Bronchial epithelial cell (primary cell): ENCODE measurements around the gene CEP85L. TPM values are rescaled to one million over a fixed set of nuclear protein-coding genes. Genes with fewer than 3 reads are reported as not detected.

ENCODE experiments used
- DNase-seq: peaks from one replicate; pipeline ENCODE4 v3.0.0-alpha.2; 2010; ENCODE audit warnings: low read depth
- FAIRE-seq: peaks from 2 replicates; lab custom pipeline; 2011; peaks lifted over from hg19 to GRCh38; lab: Jason Lieb, UNC
- H3K27me3 ChIP-seq: 2 replicates; pipeline ENCODE4 v1.5.1; 2011; ENCODE audit warnings: low read length; ENCODE audit not compliant: control insufficient read depth, insufficient read depth
- H3K36me3 ChIP-seq: 2 replicates; pipeline ENCODE4 v1.5.1; 2011; ENCODE audit warnings: low read length; ENCODE audit not compliant: control insufficient read depth, insufficient read depth
- H3K4me3 ChIP-seq: 2 replicates; pipeline ENCODE4 v1.5.1; 2011; ENCODE audit warnings: mild to moderate bottlenecking, low read depth, low read length, control low read depth
- CTCF ChIP-seq: IDR thresholded peaks from 2 replicates; pipeline ENCODE4 v1.5.1; 2011; ENCODE audit warnings: mild to moderate bottlenecking, moderate library complexity, low read length, control low read depth, inconsistent platforms; ENCODE audit not compliant: insufficient read depth, severe bottlenecking
- total RNA-seq: library from RNA; depleted of rRNA; stranded (reverse); fragments of >200 nt; gene quantifications from 2 replicates; pipeline ENCODE4 v1.2.1, GENCODE V29; 2014

The CEP85L gene
- total RNA-seq, 1 donor from 2014 or later: 7.1 TPM

DNA sequence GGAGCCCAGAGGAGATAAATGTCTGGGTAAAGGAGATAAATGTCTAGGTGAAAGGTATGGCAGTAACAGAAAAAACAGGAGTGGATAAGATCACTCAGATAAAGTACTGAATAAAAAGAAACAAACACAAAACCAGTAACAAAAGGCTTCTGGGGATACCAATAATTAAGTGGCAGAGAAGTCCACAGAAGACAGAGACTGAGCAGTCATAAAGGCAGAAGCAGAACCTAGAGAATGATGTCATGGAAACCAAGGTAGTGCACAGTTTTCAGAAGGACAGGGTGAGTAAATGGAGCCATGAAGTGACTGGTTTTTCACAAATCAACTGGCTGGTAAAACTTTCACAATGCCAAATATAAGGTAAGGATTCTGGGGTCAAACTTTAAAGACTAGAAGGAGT is 184.2 kb downstream of the CEP85L start:
- no peak overlapping the region for H3K4me3 ChIP-seq
- H3K27me3 ChIP-seq: no peaks in the 10 kb centered on the region
- H3K36me3 ChIP-seq: peaks cover 3% of the 10 kb centered on the region
- no peak for TF ChIP-seq CTCF
- FAIRE-seq (no peak), DNase-seq (no peak)

DNA sequence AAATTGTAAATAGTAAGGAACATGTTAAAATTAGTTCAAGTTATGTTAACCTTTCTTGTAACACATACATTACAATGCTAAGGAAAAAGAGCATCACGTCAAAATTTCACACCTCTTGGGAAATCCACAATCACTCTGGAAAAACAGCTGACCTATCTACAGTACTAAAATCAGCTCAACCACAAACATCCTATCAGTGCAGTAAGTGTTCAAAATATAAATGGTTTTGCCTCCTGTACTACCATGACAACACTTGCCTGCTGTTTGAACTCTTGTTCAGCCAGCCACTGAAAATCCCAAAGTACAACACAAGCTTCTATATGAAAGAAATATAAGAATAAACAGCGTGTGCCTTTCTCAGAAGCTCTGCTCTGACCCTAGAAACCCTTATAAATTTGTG is 186.8 kb downstream of the CEP85L start:
- FAIRE-seq: no peak
- peaks cover 3% of the 10 kb centered on the region for H3K36me3 ChIP-seq
- no peak overlapping the region for H3K4me3 ChIP-seq
- H3K27me3 ChIP-seq: no peaks in the 10 kb centered on the region
- TF ChIP-seq CTCF: no peak
- no peak for DNase-seq

DNA sequence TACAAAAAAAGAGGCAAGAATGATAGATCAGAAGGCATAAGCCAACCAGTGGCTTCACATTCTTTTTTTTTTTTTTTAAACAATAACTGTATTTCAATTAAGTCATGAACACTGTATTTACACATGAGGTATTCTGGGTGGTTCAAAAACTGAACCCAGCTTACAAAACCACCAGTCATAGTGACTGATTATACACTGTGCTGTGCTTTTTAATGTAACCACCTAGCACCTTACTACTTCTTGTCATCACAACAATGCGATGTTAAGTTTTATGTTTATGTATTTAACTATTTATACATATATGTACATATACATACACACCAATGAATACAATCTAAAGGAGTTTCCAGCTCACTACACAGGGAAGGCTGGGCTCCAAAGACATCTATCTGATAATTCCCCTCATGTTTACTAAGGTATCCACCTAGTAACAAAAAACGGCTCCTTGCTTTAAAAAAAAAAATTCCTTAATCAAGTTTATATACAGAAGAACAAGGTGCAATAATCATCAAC is 190.4 kb downstream of the CEP85L start:
- TF ChIP-seq CTCF: no peak
- Histone ChIP-seq H3K4me3 (no peak overlapping the region), H3K27me3 (no peaks in the 10 kb centered on the region), H3K36me3 (peaks cover 1% of the 10 kb centered on the region)
- FAIRE-seq (no peak), DNase-seq (no peak)

DNA sequence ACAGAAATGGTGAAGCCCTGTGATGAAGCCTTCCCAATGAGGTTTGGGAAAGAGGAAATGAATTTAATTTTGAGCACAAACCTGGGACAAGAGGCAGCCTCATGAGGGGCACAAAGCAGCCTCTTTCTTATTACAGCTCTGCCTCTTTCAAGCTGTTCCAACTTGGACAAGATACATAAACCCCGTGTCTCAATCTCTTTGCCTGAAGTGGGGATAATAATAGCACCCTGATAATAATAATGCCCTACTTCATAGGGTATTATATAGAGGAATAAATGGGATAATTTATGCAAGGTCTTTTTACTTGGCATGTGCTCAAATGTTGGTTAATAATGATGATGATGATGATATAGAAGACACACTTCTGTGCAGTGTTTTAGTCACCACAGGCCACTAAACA is 194.4 kb downstream of the CEP85L start:
- no peak for TF ChIP-seq CTCF
- Histone ChIP-seq H3K27me3 (no peaks in the 10 kb centered on the region), H3K4me3 (no peak overlapping the region), H3K36me3 (no peaks in the 10 kb centered on the region)
- no peak for FAIRE-seq
- DNase-seq: no peak

- TF ChIP-seq CTCF: no peak
- no peaks in the 10 kb centered on the region for H3K27me3 ChIP-seq
- no peak for FAIRE-seq
- H3K36me3 ChIP-seq: no peaks in the 10 kb centered on the region
- no peak for DNase-seq
- no peak overlapping the region for H3K4me3 ChIP-seq
Measured at GRCh38 chr6:118451839-118452238, 199.6 kb downstream of the CEP85L start.

- DNase-seq: no peak
- Histone ChIP-seq H3K27me3 (no peaks in the 10 kb centered on the region), H3K4me3 (no peak overlapping the region), H3K36me3 (no peaks in the 10 kb centered on the region)
- no peak for FAIRE-seq
- no peak for TF ChIP-seq CTCF
Measured at GRCh38 chr6:118444796-118445195, 206.6 kb downstream of the CEP85L start.
